ENCODE data around the gene MSRB1. TPM values are rescaled to one million over a fixed set of nuclear protein-coding genes. Genes with fewer than 3 reads are reported as not detected.

Gene MSRB1
- total and polyA plus RNA-seq, 2 of the 8 experiments (the other 6 are each of a cell fraction or from before 2014, with no cell fraction given) = 28.2 to 51.4 TPM

DNA sequence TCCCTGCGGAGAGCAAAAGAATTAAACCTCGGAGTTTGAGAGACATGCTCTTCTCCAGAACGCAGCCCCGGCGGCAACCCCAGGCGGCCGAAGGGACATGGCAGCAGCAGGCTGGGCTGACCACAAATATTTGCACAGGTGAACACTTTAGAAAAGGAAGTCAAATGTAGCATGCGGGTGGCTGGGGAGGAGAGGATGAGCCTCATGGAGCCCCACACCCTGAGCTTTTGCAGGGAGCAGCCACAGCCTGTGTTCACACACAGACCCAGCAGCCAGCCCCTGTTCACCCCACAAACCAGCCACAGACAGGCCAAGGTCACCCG lies 42.6 kb downstream of the MSRB1 start:
- Histone ChIP-seq H2BK20ac (ENCODE audit: low read length) (no peak overlapping the region), H3K9me3 (ENCODE audit: insufficient read depth in 2 of 2, low read depth in 1 of 2, low read length in 1 of 2) (no peaks in the 10 kb centered on the region), H3K23me2 (ENCODE audit: low read depth, low read length) (no peaks in the 10 kb centered on the region), H2BK15ac (ENCODE audit: low read length) (no peak overlapping the region), H2BK120ac (replicated peaks; ENCODE audit: low read depth, low read length) (no peak overlapping the region), H3K27ac (ENCODE audit: low read depth, low read length) (no peak overlapping the region), H3K4me2 (ENCODE audit: insufficient read depth in 1 of 2, low read depth in 2 of 2, low read length in 2 of 2) (no peak overlapping the region), H2BK5ac (ENCODE audit: low read depth, low read length) (no peak overlapping the region), H3K4ac (replicated peaks; ENCODE audit: insufficient read length, low read depth, low read length) (no peak overlapping the region), H3K79me2 (ENCODE audit: control insufficient read depth in 1 of 2, insufficient read depth in 2 of 2, low read length in 2 of 2) (no peaks in the 10 kb centered on the region), H4K91ac (replicated peaks; ENCODE audit: insufficient read length, low read length) (no peak overlapping the region), H2AFZ (ENCODE audit: low read length) (no peak overlapping the region), H2BK12ac (ENCODE audit: low read depth, low read length) (no peak overlapping the region), H3K9ac (replicated peaks in 1 of 4; ENCODE audit: extremely low read depth in 1 of 4, low read depth in 3 of 4, low read length in 3 of 4) (no peak overlapping the region), H4K20me1 (replicated peaks in 1 of 2; ENCODE audit: control insufficient read depth in 1 of 2, insufficient read depth in 2 of 2, low read length in 2 of 2) (no peaks in the 10 kb centered on the region), H3K4me1 (replicated peaks in 1 of 4; ENCODE audit: control insufficient read depth in 3 of 4, insufficient read depth in 4 of 4, low read length in 3 of 4) (no peaks in the 10 kb centered on the region), H3K23ac (ENCODE audit: insufficient read length) (no peak overlapping the region), H3K14ac (ENCODE audit: insufficient read length) (no peak overlapping the region), H4K5ac (ENCODE audit: insufficient read length, low read depth, low read length) (no peak overlapping the region), H3K56ac (replicated peaks; ENCODE audit: insufficient read length, low read depth, low read length) (no peak overlapping the region), H3K36me3 (ENCODE audit: control insufficient read depth in 2 of 4, insufficient read depth in 4 of 4, low read length in 3 of 4) (no peaks in the 10 kb centered on the region), H2AK5ac (ENCODE audit: low read depth, low read length) (no peak overlapping the region), H3K79me1 (ENCODE audit: low read depth, low read length) (no peaks in the 10 kb centered on the region), H3K18ac (ENCODE audit: extremely low read depth, low read length) (no peak overlapping the region), H3K4me3 (ENCODE audit: extremely low read depth in 1 of 4, insufficient read depth in 2 of 4, low read depth in 3 of 4, low read length in 4 of 4) (no peak overlapping the region), H4K8ac (ENCODE audit: extremely low read depth, insufficient read depth, low read length) (no peak overlapping the region), H3K27me3 (replicated peaks in 1 of 4; ENCODE audit: control insufficient read depth in 3 of 4, extremely low read depth in 1 of 4, insufficient read depth in 3 of 4, low read length in 3 of 4) (peaks cover 0 to 2% (median 0%) of the 10 kb centered on the region in 4 experiments; a peak in 1 of 7 replicates)
- DNase-seq (ENCODE audit: low read depth in 1 of 2, low spot score in 2 of 2) (no peak), FAIRE-seq (no peak)
- ChIA-PET POLR2A (ENCODE audit: partially characterized antibody) (interaction anchor here (1.2 kb wide), 1 partner anchor 9 kb away, joined by 3 read pairs; no protein-coding TSS in a partner anchor), CTCF (ENCODE audit: partially characterized antibody) (interaction anchor here (0.9 to 1.9 kb wide), 3 partner anchors 9 to 16 kb away, joined by 3 to 6 read pairs (median 5); no protein-coding TSS in a partner anchor)
- TF ChIP-seq JUND (IDR thresholded peaks at IDR 0.05; ENCODE audit: low read length) (no peak), CHD2 (IDR thresholded peaks at IDR 0.05; ENCODE audit: low read length) (no peak), RAD21 (IDR thresholded peaks at IDR 0.05 in 1 of 2, conservative IDR thresholded peaks at IDR 0.05 in 1 of 2; ENCODE audit: low read depth in 2 of 2, low read length in 2 of 2) (no peak), MAFK (IDR thresholded peaks at IDR 0.05; ENCODE audit: low read depth, low read length) (no peak)
- WGBS, 2 experiments (ENCODE audit: extremely low coverage in 1 of 2, insufficient coverage in 1 of 2, insufficient read length in 1 of 2, insufficient replicate concordance in 2 of 2, low coverage in 1 of 2, low lambda C conversion rate in 2 of 2, missing lambda C conversion rate in 1 of 2) = 93% methylated on average over 9 of the region's 9 CpGs; no CpG with 5 or more reads in 1 of the 2 experiments

Measured in H1 (cell line).